ENCODE data around the gene FARSB.

DNA sequence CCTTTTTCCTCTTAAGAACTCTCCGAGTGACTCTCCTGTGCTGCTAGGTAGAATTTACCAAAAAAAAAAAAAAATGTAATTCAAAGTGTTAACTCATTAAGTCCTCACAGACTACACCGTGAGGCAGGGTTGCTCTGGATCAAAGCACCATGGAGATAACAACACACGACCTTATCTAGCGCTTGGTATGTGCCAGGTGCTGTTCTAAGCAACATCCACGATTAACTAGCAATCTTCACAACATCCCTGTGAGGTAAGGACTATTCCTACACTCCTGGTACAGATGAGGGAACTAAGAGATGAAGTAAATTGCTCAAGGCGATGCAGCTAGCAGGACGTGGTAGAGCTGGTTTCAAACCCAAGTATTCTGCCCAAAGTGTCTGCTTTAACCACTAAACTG, 17.4 kb upstream of the FARSB start:
- TF ChIP-seq, protein P1, sequence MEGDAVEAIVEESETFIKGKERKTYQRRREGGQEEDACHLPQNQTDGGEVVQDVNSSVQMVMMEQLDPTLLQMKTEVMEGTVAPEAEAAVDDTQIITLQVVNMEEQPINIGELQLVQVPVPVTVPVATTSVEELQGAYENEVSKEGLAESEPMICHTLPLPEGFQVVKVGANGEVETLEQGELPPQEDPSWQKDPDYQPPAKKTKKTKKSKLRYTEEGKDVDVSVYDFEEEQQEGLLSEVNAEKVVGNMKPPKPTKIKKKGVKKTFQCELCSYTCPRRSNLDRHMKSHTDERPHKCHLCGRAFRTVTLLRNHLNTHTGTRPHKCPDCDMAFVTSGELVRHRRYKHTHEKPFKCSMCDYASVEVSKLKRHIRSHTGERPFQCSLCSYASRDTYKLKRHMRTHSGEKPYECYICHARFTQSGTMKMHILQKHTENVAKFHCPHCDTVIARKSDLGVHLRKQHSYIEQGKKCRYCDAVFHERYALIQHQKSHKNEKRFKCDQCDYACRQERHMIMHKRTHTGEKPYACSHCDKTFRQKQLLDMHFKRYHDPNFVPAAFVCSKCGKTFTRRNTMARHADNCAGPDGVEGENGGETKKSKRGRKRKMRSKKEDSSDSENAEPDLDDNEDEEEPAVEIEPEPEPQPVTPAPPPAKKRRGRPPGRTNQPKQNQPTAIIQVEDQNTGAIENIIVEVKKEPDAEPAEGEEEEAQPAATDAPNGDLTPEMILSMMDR (IDR thresholded peaks at IDR 0.05) = no peak
- TF ChIP-seq POLR2A (IDR thresholded peaks at IDR 0.05) = no peak

Data from uterus (tissue), 2 donors.